ENCODE measurements around the gene UBE2J1.

UBE2J1 gene

GRCh38 chr6:89281779-89282246 lies 70.7 kb downstream of the UBE2J1 start:
- intact Hi-C loops (cut with DNase I; ENCODE audit: low total_unique reads), result no loop called here
- Histone ChIP-seq H3K4me3 (no peak overlapping the region), H3K27me3 (no peaks in the 10 kb centered on the region), H3K4me1 (no peaks in the 10 kb centered on the region), H3K9me3 (no peaks in the 10 kb centered on the region), H3K36me3 (no peaks in the 10 kb centered on the region), H3K27ac (no peak overlapping the region)
- TF ChIP-seq, protein P1, sequence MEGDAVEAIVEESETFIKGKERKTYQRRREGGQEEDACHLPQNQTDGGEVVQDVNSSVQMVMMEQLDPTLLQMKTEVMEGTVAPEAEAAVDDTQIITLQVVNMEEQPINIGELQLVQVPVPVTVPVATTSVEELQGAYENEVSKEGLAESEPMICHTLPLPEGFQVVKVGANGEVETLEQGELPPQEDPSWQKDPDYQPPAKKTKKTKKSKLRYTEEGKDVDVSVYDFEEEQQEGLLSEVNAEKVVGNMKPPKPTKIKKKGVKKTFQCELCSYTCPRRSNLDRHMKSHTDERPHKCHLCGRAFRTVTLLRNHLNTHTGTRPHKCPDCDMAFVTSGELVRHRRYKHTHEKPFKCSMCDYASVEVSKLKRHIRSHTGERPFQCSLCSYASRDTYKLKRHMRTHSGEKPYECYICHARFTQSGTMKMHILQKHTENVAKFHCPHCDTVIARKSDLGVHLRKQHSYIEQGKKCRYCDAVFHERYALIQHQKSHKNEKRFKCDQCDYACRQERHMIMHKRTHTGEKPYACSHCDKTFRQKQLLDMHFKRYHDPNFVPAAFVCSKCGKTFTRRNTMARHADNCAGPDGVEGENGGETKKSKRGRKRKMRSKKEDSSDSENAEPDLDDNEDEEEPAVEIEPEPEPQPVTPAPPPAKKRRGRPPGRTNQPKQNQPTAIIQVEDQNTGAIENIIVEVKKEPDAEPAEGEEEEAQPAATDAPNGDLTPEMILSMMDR (IDR thresholded peaks at IDR 0.05), result no peak
- DNase-seq, result no peak

DNA sequence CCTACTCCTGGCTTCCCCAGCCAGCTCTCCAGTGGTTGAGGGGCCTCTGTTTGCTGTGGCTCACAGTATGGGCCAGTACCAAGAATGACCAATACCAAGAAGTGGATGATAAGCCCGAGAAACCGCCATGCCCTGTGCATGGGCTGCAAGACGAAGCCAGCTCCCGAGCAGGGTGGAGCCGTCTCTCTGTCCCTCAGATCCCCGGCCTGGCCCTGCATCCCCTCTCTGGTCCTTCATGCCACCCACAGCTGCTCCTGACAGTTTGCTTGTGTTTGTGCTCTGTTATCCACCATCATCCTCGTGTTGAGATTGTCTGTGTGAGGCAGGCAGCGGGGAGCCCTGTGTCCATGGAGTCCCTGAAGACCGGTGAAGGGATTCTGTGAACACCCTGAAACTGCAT lies 73.6 kb downstream of the UBE2J1 start:
- no peak for DNase-seq
- TF ChIP-seq, protein P1 (IDR thresholded peaks at IDR 0.05), result no peak
- Histone ChIP-seq H3K9me3 (no peaks in the 10 kb centered on the region), H3K4me3 (no peak overlapping the region), H3K27me3 (no peaks in the 10 kb centered on the region), H3K36me3 (no peaks in the 10 kb centered on the region), H3K27ac (no peak overlapping the region), H3K4me1 (no peaks in the 10 kb centered on the region)
- intact Hi-C loops (cut with DNase I; ENCODE audit: low total_unique reads), result no loop called here
